ENCODE measurements around the gene CGB5. TPM values are rescaled to one million over a fixed set of nuclear protein-coding genes. Genes with fewer than 3 reads are reported as not detected.

CGB5 gene
- total RNA-seq, 4 donors from 2014 or later: not detected

GRCh38 chr19:49064768-49065611, 21.3 kb downstream of the CGB5 start, which contains the start of gene NTF4:
Gene NTF4, minus strand, starts transcription at chr19:49064818. Its CDS starts 2,821 bp downstream, at chr19:49061997.
- DNase-seq (ENCODE audit: extremely low spot score): no peak
- TF ChIP-seq CTCF (IDR thresholded peaks at IDR 0.05) (no peak), POLR2A (IDR thresholded peaks at IDR 0.05; ENCODE audit: low read depth) (no peak), POLR2AphosphoS5 (IDR thresholded peaks at IDR 0.05) (no peak), EP300 (IDR thresholded peaks at IDR 0.05) (no peak)
- H3K4me3 ChIP-seq: peak within 1 kb of the TSS; percentile 24 to 41 (median 28)
- WGBS: 16% methylated on average over 11 of the region's 53 CpGs
- no peak within 1 kb of the TSS for H3K27ac ChIP-seq (replicated peaks in 1 of 4)
- no peaks in the 10 kb centered on the region for H3K9me3 ChIP-seq
- H3K4me1 ChIP-seq: peaks cover 8 to 14% (median 11%) of the 10 kb centered on the region in 4 donors
- intact Hi-C loops (cut with DNase I): no loop called here
- peaks cover 0 to 99% (median 29%) of the 10 kb centered on the region in 4 donors for H3K27me3 ChIP-seq
- H3K36me3 ChIP-seq: no peaks in the 10 kb centered on the region

- Histone ChIP-seq H3K27ac (replicated peaks in 1 of 4) (no peak overlapping the region), H3K4me1 (peaks cover 8 to 14% (median 11%) of the 10 kb centered on the region in 4 donors), H3K9me3 (no peaks in the 10 kb centered on the region), H3K36me3 (no peaks in the 10 kb centered on the region), H3K4me3 (no peak overlapping the region), H3K27me3 (peaks cover 0 to 100% (median 38%) of the 10 kb centered on the region in 4 donors)
- DNase-seq (ENCODE audit: extremely low spot score): no peak
- no peak for TF ChIP-seq POLR2A (IDR thresholded peaks at IDR 0.05; ENCODE audit: low read depth)
- no peak for TF ChIP-seq CTCF (IDR thresholded peaks at IDR 0.05)
- TF ChIP-seq EP300 (IDR thresholded peaks at IDR 0.05): no peak
- TF ChIP-seq POLR2AphosphoS5 (IDR thresholded peaks at IDR 0.05): no peak
- 61% methylated on average over 13 of the region's 13 CpGs for WGBS
- intact Hi-C loops (cut with DNase I): no loop called here
Observed at GRCh38 chr19:49065905-49066512, 22.4 kb downstream of the CGB5 start.

GRCh38 chr19:49067554-49067953, 23.9 kb downstream of the CGB5 start:
- WGBS: 50% methylated on average over 2 of the region's 3 CpGs
- peaks cover 13 to 24% (median 19%) of the 10 kb centered on the region in 4 donors for H3K4me1 ChIP-seq
- H3K27ac ChIP-seq (replicated peaks in 1 of 4): no peak overlapping the region
- H3K4me3 ChIP-seq: no peak overlapping the region
- intact Hi-C loops (cut with DNase I): no loop called here
- no peak for DNase-seq (ENCODE audit: extremely low spot score)
- no peaks in the 10 kb centered on the region for H3K36me3 ChIP-seq
- H3K9me3 ChIP-seq: no peaks in the 10 kb centered on the region
- peaks cover 7 to 100% (median 48%) of the 10 kb centered on the region in 4 donors for H3K27me3 ChIP-seq
- TF ChIP-seq POLR2AphosphoS5 (IDR thresholded peaks at IDR 0.05): no peak

- H3K4me1 ChIP-seq: peaks cover 13 to 30% (median 21%) of the 10 kb centered on the region in 4 donors
- no peaks in the 10 kb centered on the region for H3K9me3 ChIP-seq
- no peak overlapping the region for H3K27ac ChIP-seq (replicated peaks in 1 of 4)
- no peak overlapping the region for H3K4me3 ChIP-seq
- no peaks in the 10 kb centered on the region for H3K36me3 ChIP-seq
- WGBS: 93% methylated on average over 9 of the region's 9 CpGs
- intact Hi-C loops (cut with DNase I): no loop called here
- DNase-seq (ENCODE audit: extremely low spot score): no peak
- H3K27me3 ChIP-seq: peaks cover 7 to 100% (median 62%) of the 10 kb centered on the region in 4 donors
- TF ChIP-seq POLR2A (IDR thresholded peaks at IDR 0.05; ENCODE audit: low read depth) (no peak), CTCF (IDR thresholded peaks at IDR 0.05) (no peak), POLR2AphosphoS5 (IDR thresholded peaks at IDR 0.05) (no peak), EP300 (IDR thresholded peaks at IDR 0.05) (no peak)
Observed at GRCh38 chr19:49069026-49069425, 25.4 kb downstream of the CGB5 start.

GRCh38 chr19:49070416-49070815, 26.8 kb downstream of the CGB5 start:
- TF ChIP-seq POLR2A (IDR thresholded peaks at IDR 0.05; ENCODE audit: low read depth) (no peak), POLR2AphosphoS5 (IDR thresholded peaks at IDR 0.05) (no peak), EP300 (IDR thresholded peaks at IDR 0.05) (no peak), CTCF (IDR thresholded peaks at IDR 0.05) (no peak)
- H3K4me3 ChIP-seq: no peak overlapping the region
- no peaks in the 10 kb centered on the region for H3K9me3 ChIP-seq
- peaks cover 7 to 92% (median 52%) of the 10 kb centered on the region in 4 donors for H3K27me3 ChIP-seq
- H3K36me3 ChIP-seq: no peaks in the 10 kb centered on the region
- peaks cover 5 to 20% (median 10%) of the 10 kb centered on the region in 4 donors for H3K4me1 ChIP-seq
- intact Hi-C loops (cut with DNase I): no loop called here
- H3K27ac ChIP-seq (replicated peaks in 1 of 4): no peak overlapping the region
- 95% methylated on average over 21 of the region's 21 CpGs for WGBS
- DNase-seq (ENCODE audit: extremely low spot score): no peak

Measured in esophagus muscularis mucosa (tissue), 4 donors.